ENCODE results near the gene VMAC. TPM values are rescaled to one million over a fixed set of nuclear protein-coding genes. Genes with fewer than 3 reads are reported as not detected.

The VMAC gene
- total RNA-seq, 2 experiments from 2014 or later: 11.8 TPM

GRCh38 chr19:5903056-5903623 is 1.5 kb upstream of the VMAC start:
- Mint-ChIP-seq H3K27ac (peak overlapping the region; percentile 100), H3K9me3 (no peaks in the 10 kb centered on the region), H3K27me3 (no peaks in the 10 kb centered on the region), H3K4me3 (peak overlapping the region; percentile 86), H3K4me1 (peaks cover 32% of the 10 kb centered on the region), H3K36me3 (ENCODE audit: low read depth) (peaks cover 13% of the 10 kb centered on the region)
- peak; percentile 21 for DNase-seq
- POLR2A ChIA-PET: interaction anchor here (1.3 to 1.8 kb wide), 2 partner anchors 75 to 281 kb away, joined by 4 to 7 read pairs; partner anchors contain the start of genes SAFB and SAFB2
- CTCF ChIA-PET: interaction anchor here (1.0 to 4.9 kb wide), 4 partner anchors 10 to 214 kb away, joined by 3 to 39 read pairs (median 4); partner anchors contain the start of genes NRTN and RPL36

- peak; percentile 96 for DNase-seq
- Mint-ChIP-seq H3K36me3 (ENCODE audit: low read depth) (peaks cover 13% of the 10 kb centered on the region), H3K4me3 (peak within 1 kb of the TSS; percentile 86), H3K9me3 (no peaks in the 10 kb centered on the region), H3K27me3 (no peaks in the 10 kb centered on the region), H3K27ac (peak within 1 kb of the TSS; percentile 100), H3K4me1 (peaks cover 32% of the 10 kb centered on the region)
- ChIA-PET CTCF (interaction anchor here (0.8 to 4.9 kb wide), 5 partner anchors 11 to 214 kb away, joined by 3 to 39 read pairs (median 3); partner anchors contain the start of genes NRTN and RPL36), POLR2A (interaction anchor here (0.6 to 1.8 kb wide), 3 partner anchors 74 to 281 kb away, joined by 3 to 7 read pairs (median 4); partner anchors contain the start of genes RANBP3, SAFB and SAFB2)
These were observed 884 bp upstream of the VMAC start, which contains the start of gene NDUFA11 for GRCh38 chr19:5903624-5904351. TSS of gene NDUFA11 (minus strand) at chr19:5903790. CDS start at chr19:5903708, 82 bp downstream.

- peak overlapping the region; percentile 85 for H3K27ac Mint-ChIP-seq
- H3K27me3 Mint-ChIP-seq: no peaks in the 10 kb centered on the region
- no peak for DNase-seq
- CTCF ChIA-PET: interaction anchor here (4.9 kb wide), 1 partner anchor 101 kb away, joined by 39 read pairs; the partner anchor contains the start of gene NRTN
- H3K4me3 Mint-ChIP-seq: peak overlapping the region; percentile 86
- H3K4me1 Mint-ChIP-seq: peaks cover 30% of the 10 kb centered on the region
- H3K36me3 Mint-ChIP-seq (ENCODE audit: low read depth): peaks cover 14% of the 10 kb centered on the region
- POLR2A ChIA-PET: no interaction called here
- no peaks in the 10 kb centered on the region for H3K9me3 Mint-ChIP-seq
These were observed 574 bp downstream of the VMAC start for GRCh38 chr19:5905114-5905778.

- Mint-ChIP-seq H3K36me3 (ENCODE audit: low read depth) (peaks cover 9% of the 10 kb centered on the region), H3K27ac (no peak overlapping the region), H3K4me1 (peaks cover 19% of the 10 kb centered on the region), H3K9me3 (no peaks in the 10 kb centered on the region), H3K27me3 (no peaks in the 10 kb centered on the region), H3K4me3 (no peak overlapping the region)
- ChIA-PET POLR2A (no interaction called here), CTCF (interaction anchor here (2.0 kb wide), 1 partner anchor 103 kb away, joined by 7 read pairs; no protein-coding TSS in a partner anchor)
- no peak for DNase-seq
These were observed 2.6 kb downstream of the VMAC start for GRCh38 chr19:5907241-5907640.

GRCh38 chr19:5908773-5909442 is 4.2 kb downstream of the VMAC start:
- Mint-ChIP-seq H3K9me3 (no peaks in the 10 kb centered on the region), H3K4me3 (no peak overlapping the region), H3K27ac (no peak overlapping the region), H3K27me3 (no peaks in the 10 kb centered on the region), H3K4me1 (peaks cover 10% of the 10 kb centered on the region), H3K36me3 (ENCODE audit: low read depth) (peaks cover 5% of the 10 kb centered on the region)
- POLR2A ChIA-PET: no interaction called here
- no peak for DNase-seq
- CTCF ChIA-PET: interaction anchor here (1.3 to 2.0 kb wide), 2 partner anchors 39 to 105 kb away, joined by 5 to 7 read pairs; no protein-coding TSS in a partner anchor

GRCh38 chr19:5910638-5910907 is 5.9 kb downstream of the VMAC start:
- Mint-ChIP-seq H3K9me3 (no peaks in the 10 kb centered on the region), H3K4me1 (peaks cover 10% of the 10 kb centered on the region), H3K36me3 (ENCODE audit: low read depth) (peaks cover 5% of the 10 kb centered on the region), H3K27ac (no peak overlapping the region), H3K27me3 (no peaks in the 10 kb centered on the region), H3K4me3 (no peak overlapping the region)
- CTCF ChIA-PET: no interaction called here
- POLR2A ChIA-PET: no interaction called here
- no peak for DNase-seq

GRCh38 chr19:5911366-5911765 is 6.7 kb downstream of the VMAC start:
- H3K27me3 Mint-ChIP-seq: no peaks in the 10 kb centered on the region
- H3K27ac Mint-ChIP-seq: no peak overlapping the region
- ChIA-PET POLR2A (no interaction called here), CTCF (interaction anchor here (0.7 kb wide), 1 partner anchor 23 kb away, joined by 4 read pairs; no protein-coding TSS in a partner anchor)
- H3K36me3 Mint-ChIP-seq (ENCODE audit: low read depth): peaks cover 7% of the 10 kb centered on the region
- H3K4me1 Mint-ChIP-seq: peaks cover 6% of the 10 kb centered on the region
- no peak for DNase-seq
- H3K9me3 Mint-ChIP-seq: no peaks in the 10 kb centered on the region
- no peak overlapping the region for H3K4me3 Mint-ChIP-seq

- Mint-ChIP-seq H3K36me3 (ENCODE audit: low read depth) (peaks cover 13% of the 10 kb centered on the region), H3K27me3 (no peaks in the 10 kb centered on the region), H3K4me3 (no peak within 1 kb of the TSS), H3K4me1 (no peaks in the 10 kb centered on the region), H3K27ac (no peak within 1 kb of the TSS), H3K9me3 (no peaks in the 10 kb centered on the region)
- ChIA-PET CTCF (interaction anchor here (0.7 kb wide), 1 partner anchor 23 kb away, joined by 3 read pairs; no protein-coding TSS in a partner anchor), POLR2A (no interaction called here)
- no peak for DNase-seq
These were observed 9.2 kb downstream of the VMAC start, which contains the start of gene CAPS for GRCh38 chr19:5913739-5914357. TSS of gene CAPS (plus strand) at chr19:5914254. CDS start at chr19:5914407, 153 bp downstream.

- ChIA-PET POLR2A (no interaction called here), CTCF (no interaction called here)
- no peak overlapping the region for H3K4me3 Mint-ChIP-seq
- no peak overlapping the region for H3K27ac Mint-ChIP-seq
- no peaks in the 10 kb centered on the region for H3K27me3 Mint-ChIP-seq
- H3K36me3 Mint-ChIP-seq (ENCODE audit: low read depth): peaks cover 13% of the 10 kb centered on the region
- no peaks in the 10 kb centered on the region for H3K4me1 Mint-ChIP-seq
- no peak for DNase-seq
- H3K9me3 Mint-ChIP-seq: no peaks in the 10 kb centered on the region
These were observed 9.7 kb downstream of the VMAC start for GRCh38 chr19:5914358-5914774.

GRCh38 chr19:5914946-5915781 is 10.5 kb downstream of the VMAC start:
- Mint-ChIP-seq H3K27me3 (no peaks in the 10 kb centered on the region), H3K4me1 (no peaks in the 10 kb centered on the region), H3K36me3 (ENCODE audit: low read depth) (peaks cover 12% of the 10 kb centered on the region), H3K4me3 (no peak overlapping the region), H3K9me3 (no peaks in the 10 kb centered on the region), H3K27ac (no peak overlapping the region)
- ChIA-PET CTCF (no interaction called here), POLR2A (no interaction called here)
- DNase-seq: no peak

- H3K27ac Mint-ChIP-seq: no peak overlapping the region
- POLR2A ChIA-PET: no interaction called here
- no peaks in the 10 kb centered on the region for H3K4me1 Mint-ChIP-seq
These were observed 11.1 kb downstream of the VMAC start for GRCh38 chr19:5915782-5916165.

More at GRCh38 chr19:5915782-5916165, 11.1 kb downstream of the VMAC start:
- Mint-ChIP-seq H3K36me3 (ENCODE audit: low read depth) (peaks cover 12% of the 10 kb centered on the region), H3K27me3 (no peaks in the 10 kb centered on the region), H3K4me3 (no peak overlapping the region), H3K9me3 (no peaks in the 10 kb centered on the region)
- no peak for DNase-seq
- CTCF ChIA-PET: no interaction called here

Measured in activated CD4-positive, alpha-beta T cell treated with anti-CD3 and anti-CD28 coated beads, Interleukin-2, amount 10 ng/mL, durations not matched to agents 7 days and 5 days (primary cell).